Activated T-cell treated with anti-CD3 and anti-CD28 coated beads, Interleukin-2, amount 50 U/mL, for 24 hours (primary cell): ENCODE measurements around the gene DHRS7B.
"Not testable (repeated sequence)": the region's sequence is repeated elsewhere in the genome, so short reads cannot be mapped to it uniquely, and the experiment has no call there.

Experiments
- DNase-seq: peaks from one replicate; pipeline ENCODE4 v3.0.0-alpha.2; 2020
- H3K27ac Mint-ChIP-seq: 2 replicates; pipeline ENCODE4 v1.8.0; 2020; ENCODE audit warnings: mild to moderate bottlenecking, mixed read lengths
- H3K27me3 Mint-ChIP-seq: 2 replicates; pipeline ENCODE4 v1.8.0; 2020; ENCODE audit warnings: mixed read lengths
- H3K36me3 Mint-ChIP-seq: 2 replicates; pipeline ENCODE4 v1.8.0; 2020; ENCODE audit warnings: low read depth, mixed read lengths
- H3K4me1 Mint-ChIP-seq: 2 replicates; pipeline ENCODE4 v1.8.0; 2020; ENCODE audit warnings: low read depth, mixed read lengths
- H3K4me3 Mint-ChIP-seq: 2 replicates; pipeline ENCODE4 v1.8.0; 2020; ENCODE audit warnings: mild to moderate bottlenecking, moderate library complexity, mixed read lengths
- H3K9me3 Mint-ChIP-seq: 2 replicates; pipeline ENCODE4 v1.8.0; 2020; ENCODE audit warnings: mixed read lengths

DHRS7B gene

DNA sequence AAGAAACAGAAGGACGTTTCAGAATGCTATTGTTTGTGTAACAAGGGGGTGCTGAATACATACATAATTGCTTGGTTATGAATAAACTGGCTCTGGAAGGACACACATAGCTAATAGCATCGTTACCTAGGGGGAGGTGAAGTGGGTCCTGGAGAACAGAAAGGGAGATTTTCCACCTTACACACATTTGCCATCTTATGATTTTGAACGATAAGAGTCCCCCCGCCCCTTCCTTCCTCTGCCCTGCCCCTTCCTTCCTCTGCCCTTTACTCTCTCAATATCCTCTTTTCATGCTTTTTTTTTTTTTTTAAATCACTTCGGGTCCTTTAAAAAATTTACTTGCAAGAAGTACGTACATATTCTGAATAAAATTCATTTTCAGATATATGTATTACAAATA is 902 bp upstream of the DHRS7B start:
- H3K27ac Mint-ChIP-seq = peak overlapping the region; percentile 99
- peaks cover 30% of the 10 kb centered on the region for H3K4me1 Mint-ChIP-seq
- H3K27me3 Mint-ChIP-seq = no peaks in the 10 kb centered on the region
- no peak for DNase-seq
- H3K36me3 Mint-ChIP-seq = peaks cover 14% of the 10 kb centered on the region
- H3K9me3 Mint-ChIP-seq = no peaks in the 10 kb centered on the region
- peak overlapping the region; percentile 98 for H3K4me3 Mint-ChIP-seq

GRCh38 chr17:21127509-21128077 is 829 bp downstream of the DHRS7B start:
- Mint-ChIP-seq H3K4me3 (peak overlapping the region; percentile 98), H3K27ac (peak overlapping the region; percentile 99), H3K4me1 (peaks cover 37% of the 10 kb centered on the region), H3K36me3 (peaks cover 14% of the 10 kb centered on the region), H3K27me3 (no peaks in the 10 kb centered on the region), H3K9me3 (no peaks in the 10 kb centered on the region)
- no peak for DNase-seq

GRCh38 chr17:21129023-21129681 is 2.4 kb downstream of the DHRS7B start:
- H3K9me3 Mint-ChIP-seq = peaks cover 4% of the 10 kb centered on the region
- H3K27ac Mint-ChIP-seq = no peak overlapping the region
- H3K36me3 Mint-ChIP-seq = peaks cover 23% of the 10 kb centered on the region
- peak overlapping the region; percentile 47 for H3K4me3 Mint-ChIP-seq
- H3K4me1 Mint-ChIP-seq = peaks cover 37% of the 10 kb centered on the region
- H3K27me3 Mint-ChIP-seq = no peaks in the 10 kb centered on the region
- DNase-seq = no peak

DNA sequence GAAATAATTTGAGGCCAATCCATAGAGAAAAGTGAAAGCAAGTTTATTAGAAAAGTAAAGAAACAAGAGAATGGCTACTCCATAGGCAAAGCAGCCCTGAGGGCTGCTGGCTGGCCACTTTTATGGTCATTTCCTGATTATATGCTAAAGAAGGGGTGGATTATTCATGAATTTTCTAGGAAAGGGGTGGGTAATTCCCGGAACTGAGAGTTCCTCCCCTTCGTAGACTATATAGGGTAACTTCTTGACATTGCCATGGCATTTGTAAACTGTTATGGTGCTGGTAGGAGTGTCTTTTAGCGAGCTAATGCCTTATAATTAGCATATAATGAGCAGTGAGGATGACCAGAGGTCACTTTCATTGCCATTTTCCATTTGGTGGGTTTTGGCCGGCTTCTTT is 4.4 kb downstream of the DHRS7B start:
- Mint-ChIP-seq H3K27ac (no peak overlapping the region), H3K9me3 (peaks cover 8% of the 10 kb centered on the region), H3K27me3 (no peaks in the 10 kb centered on the region), H3K36me3 (peaks cover 40% of the 10 kb centered on the region), H3K4me3 (no peak overlapping the region), H3K4me1 (peaks cover 25% of the 10 kb centered on the region)
- no peak for DNase-seq

DNA sequence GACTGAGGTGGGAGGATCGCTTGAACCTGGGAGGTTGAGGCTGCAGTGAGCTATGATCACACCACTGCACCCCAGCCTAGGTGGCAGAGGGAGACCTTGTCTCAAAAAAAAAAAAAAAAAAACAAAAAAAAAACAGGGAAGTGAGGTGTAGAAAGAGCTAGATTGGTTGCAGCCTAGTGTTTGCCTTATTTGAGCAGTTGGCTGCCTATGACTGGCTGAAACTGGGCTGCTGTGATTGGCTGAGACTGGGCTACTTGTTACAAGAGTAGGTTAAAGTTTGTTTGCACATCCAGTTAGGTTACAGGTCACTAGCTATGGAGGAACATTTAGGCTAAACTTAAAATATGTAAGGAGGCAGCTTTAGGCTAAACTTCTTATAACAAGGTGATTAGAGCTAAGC is 5.7 kb downstream of the DHRS7B start:
- Mint-ChIP-seq H3K4me3 (no peak overlapping the region), H3K27ac (no peak overlapping the region), H3K27me3 (no peaks in the 10 kb centered on the region), H3K36me3 (peaks cover 31% of the 10 kb centered on the region), H3K9me3 (peaks cover 8% of the 10 kb centered on the region), H3K4me1 (peaks cover 18% of the 10 kb centered on the region)
- no peak for DNase-seq

GRCh38 chr17:21134559-21134958 is 7.8 kb downstream of the DHRS7B start:
- no peak overlapping the region for H3K27ac Mint-ChIP-seq
- no peak for DNase-seq
- peaks cover 7% of the 10 kb centered on the region for H3K4me1 Mint-ChIP-seq
- H3K27me3 Mint-ChIP-seq = no peaks in the 10 kb centered on the region
- H3K4me3 Mint-ChIP-seq = no peak overlapping the region
- peaks cover 8% of the 10 kb centered on the region for H3K9me3 Mint-ChIP-seq
- H3K36me3 Mint-ChIP-seq = peaks cover 38% of the 10 kb centered on the region

- no peak for DNase-seq
- no peaks in the 10 kb centered on the region for H3K9me3 Mint-ChIP-seq
- H3K4me1 Mint-ChIP-seq = peaks cover 8% of the 10 kb centered on the region
- peaks cover 30% of the 10 kb centered on the region for H3K36me3 Mint-ChIP-seq
- no peaks in the 10 kb centered on the region for H3K27me3 Mint-ChIP-seq
- peak overlapping the region; percentile 14 for H3K27ac Mint-ChIP-seq
- H3K4me3 Mint-ChIP-seq = no peak overlapping the region
Observed at GRCh38 chr17:21140911-21141310, 14.1 kb downstream of the DHRS7B start.

- peaks cover 31% of the 10 kb centered on the region for H3K36me3 Mint-ChIP-seq
- no peak overlapping the region for H3K4me3 Mint-ChIP-seq
- peak overlapping the region; percentile 14 for H3K27ac Mint-ChIP-seq
- H3K4me1 Mint-ChIP-seq = peaks cover 8% of the 10 kb centered on the region
- DNase-seq = no peak
- H3K9me3 Mint-ChIP-seq = no peaks in the 10 kb centered on the region
- H3K27me3 Mint-ChIP-seq = no peaks in the 10 kb centered on the region
Observed at GRCh38 chr17:21141331-21141730, 14.6 kb downstream of the DHRS7B start.

GRCh38 chr17:21142065-21142464 is 15.3 kb downstream of the DHRS7B start:
- H3K9me3 Mint-ChIP-seq, H3K27me3 Mint-ChIP-seq, H3K4me3 Mint-ChIP-seq, DNase-seq, H3K27ac Mint-ChIP-seq, H3K4me1 Mint-ChIP-seq: not testable (repeated sequence)
- H3K36me3 Mint-ChIP-seq = peaks cover 39% of the 10 kb centered on the region

DNA sequence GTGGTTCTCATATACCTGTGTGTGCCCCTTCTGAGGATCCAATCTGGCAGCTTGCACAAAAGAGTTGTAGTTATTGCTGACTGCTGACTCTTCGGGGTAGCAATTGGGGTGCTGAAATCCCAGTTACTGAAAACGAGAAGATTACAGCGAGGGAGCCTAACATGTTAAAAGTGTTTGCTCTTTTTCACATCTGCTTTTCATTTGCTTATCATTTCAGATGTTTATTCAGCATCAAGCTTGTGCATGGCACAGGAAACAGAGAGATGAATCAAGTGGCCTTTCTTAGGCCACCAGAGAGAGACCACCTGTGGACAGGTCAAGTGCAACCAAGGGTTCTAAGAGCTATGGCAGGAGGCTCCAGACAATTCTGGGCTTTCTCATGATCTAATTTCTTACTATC is 16.9 kb downstream of the DHRS7B start:
- no peak overlapping the region for H3K27ac Mint-ChIP-seq
- H3K9me3 Mint-ChIP-seq = peaks cover 1% of the 10 kb centered on the region
- peaks cover 38% of the 10 kb centered on the region for H3K36me3 Mint-ChIP-seq
- peaks cover 8% of the 10 kb centered on the region for H3K4me1 Mint-ChIP-seq
- no peaks in the 10 kb centered on the region for H3K27me3 Mint-ChIP-seq
- no peak overlapping the region for H3K4me3 Mint-ChIP-seq
- DNase-seq = no peak

DNA sequence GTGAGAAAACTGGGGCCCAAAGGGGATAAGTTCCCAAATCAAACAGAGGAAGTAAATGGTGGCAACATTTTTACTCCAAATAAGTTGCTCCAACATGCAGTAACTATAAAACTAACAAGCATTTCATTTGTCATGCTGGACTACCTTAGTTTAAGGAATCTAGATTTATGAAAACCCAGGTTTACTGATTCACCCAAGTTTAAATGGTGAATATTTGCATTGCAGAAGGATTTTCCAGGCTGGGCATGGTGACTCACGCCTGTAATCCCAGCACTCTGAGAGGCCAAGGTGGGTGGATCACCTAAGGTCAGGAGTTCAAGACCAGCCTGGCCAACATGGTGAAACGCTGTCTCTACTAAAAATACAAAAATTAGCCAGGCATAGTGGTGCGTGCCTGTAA is 17.5 kb downstream of the DHRS7B start:
- H3K27me3 Mint-ChIP-seq, H3K27ac Mint-ChIP-seq, H3K4me1 Mint-ChIP-seq, H3K9me3 Mint-ChIP-seq, H3K4me3 Mint-ChIP-seq, DNase-seq: not testable (repeated sequence)
- peaks cover 44% of the 10 kb centered on the region for H3K36me3 Mint-ChIP-seq

DNA sequence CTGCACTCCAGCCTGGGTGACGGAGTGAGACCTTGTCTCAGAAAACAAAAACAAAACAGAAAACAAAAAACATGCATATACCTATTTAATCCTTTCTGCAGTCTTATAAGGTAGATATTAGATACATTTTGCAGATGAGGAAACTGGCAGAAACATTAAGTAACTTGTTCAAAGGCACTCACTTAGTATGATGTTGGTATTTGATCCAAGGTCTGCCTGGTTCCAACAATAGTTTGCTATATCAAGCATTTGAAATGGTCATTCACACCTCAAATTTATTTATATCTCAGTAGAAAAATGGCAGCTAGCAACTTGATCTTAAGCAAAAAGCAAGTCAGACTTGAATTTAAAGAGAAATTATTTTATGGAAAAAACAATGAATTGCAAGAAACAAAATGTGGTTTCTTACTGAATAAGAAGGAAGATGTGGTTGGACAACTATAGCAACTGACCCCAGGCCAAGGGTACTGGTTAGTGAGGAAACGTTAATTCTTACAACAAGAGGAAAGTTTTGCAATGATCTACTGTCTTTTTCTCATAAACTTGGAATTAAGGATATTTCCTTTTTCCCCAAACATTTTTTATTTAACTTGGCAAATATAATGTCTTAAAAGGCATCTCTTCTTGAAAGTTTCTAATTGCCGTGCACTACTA is 19.7 kb downstream of the DHRS7B start:
- no peak for DNase-seq
- peaks cover 52% of the 10 kb centered on the region for H3K36me3 Mint-ChIP-seq
- H3K4me1 Mint-ChIP-seq = peaks cover 2% of the 10 kb centered on the region
- no peaks in the 10 kb centered on the region for H3K27me3 Mint-ChIP-seq
- H3K4me3 Mint-ChIP-seq = no peak overlapping the region
- no peak overlapping the region for H3K27ac Mint-ChIP-seq
- peaks cover 14% of the 10 kb centered on the region for H3K9me3 Mint-ChIP-seq

DNA sequence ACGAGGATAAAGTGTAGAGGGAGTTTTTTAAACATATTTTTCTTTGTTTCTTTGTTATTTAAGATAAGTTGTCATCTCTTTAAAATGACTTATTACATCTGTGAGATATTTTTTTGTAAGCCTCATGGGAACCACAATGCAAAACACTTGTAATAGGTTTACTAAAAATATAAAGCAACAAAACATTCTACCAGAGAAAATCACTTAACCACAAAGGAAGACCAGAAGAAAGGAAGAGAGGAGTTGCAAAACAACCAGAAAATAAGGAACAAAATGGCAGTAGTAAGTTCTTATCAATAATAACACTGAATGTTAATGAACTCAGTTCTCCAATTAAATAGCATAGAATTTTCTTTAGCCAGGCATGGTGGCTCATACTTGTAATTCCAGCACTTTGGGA is 22.9 kb downstream of the DHRS7B start:
- Mint-ChIP-seq H3K4me3 (no peak overlapping the region), H3K9me3 (peaks cover 29% of the 10 kb centered on the region)

DNA sequence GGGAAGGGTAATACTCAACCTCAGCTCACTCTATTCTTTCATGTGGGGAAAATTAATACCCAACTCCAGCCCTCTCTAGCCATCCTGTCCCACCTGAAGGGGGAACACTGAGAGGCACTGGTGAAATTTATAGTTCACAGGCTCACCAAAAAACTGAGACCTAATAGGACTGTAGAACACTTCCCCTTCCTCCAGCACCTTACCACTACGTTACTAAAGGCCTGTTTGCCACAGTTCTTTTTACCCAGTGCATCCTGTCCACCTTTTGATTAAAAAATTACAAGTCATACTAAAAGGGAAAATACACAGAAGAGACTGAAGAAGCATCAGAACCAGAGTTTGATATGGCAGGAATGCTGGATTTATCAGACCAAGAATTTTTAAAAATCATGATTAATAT is 26.0 kb downstream of the DHRS7B start:
- no peak for DNase-seq
- no peak overlapping the region for H3K4me3 Mint-ChIP-seq
- H3K27ac Mint-ChIP-seq = no peak overlapping the region
- H3K4me1 Mint-ChIP-seq = peaks cover 10% of the 10 kb centered on the region
- H3K27me3 Mint-ChIP-seq = no peaks in the 10 kb centered on the region
- H3K36me3 Mint-ChIP-seq = peaks cover 38% of the 10 kb centered on the region
- H3K9me3 Mint-ChIP-seq = peaks cover 41% of the 10 kb centered on the region

More for the DNA sequence above, 22.9 kb downstream of the DHRS7B start:
- Mint-ChIP-seq H3K4me1 (no peaks in the 10 kb centered on the region), H3K27me3 (no peaks in the 10 kb centered on the region), H3K36me3 (peaks cover 52% of the 10 kb centered on the region), H3K27ac (no peak overlapping the region)
- DNase-seq = no peak
